T47D (cell line): ENCODE data around the gene LRRC27.
"Not testable (repeated sequence)": the region's sequence is repeated elsewhere in the genome, so short reads cannot be mapped to it uniquely, and the experiment has no call there.

Experiments
- DNase-seq, 2 experiments: peaks; one replicate each; pipeline versions ENCODE4 v3.0.0 to v3.0.0-alpha.2; 2011 to 2012; ENCODE audit warnings: low read depth in 1 of 2, low spot score in 1 of 2
- JUND ChIP-seq: IDR thresholded peaks from 2 replicates; pipeline ENCODE4 v1.6.1; 2012; ENCODE audit warnings: low read depth
- in situ Hi-C: cut with HindIII; loops from 2 replicates; pipeline ENCODE4 v1.10.0; 2016; ENCODE audit warnings: low sequenced_read_pairs, low pct_unique_long_range_greater_than_20kb

The LRRC27 gene

DNA sequence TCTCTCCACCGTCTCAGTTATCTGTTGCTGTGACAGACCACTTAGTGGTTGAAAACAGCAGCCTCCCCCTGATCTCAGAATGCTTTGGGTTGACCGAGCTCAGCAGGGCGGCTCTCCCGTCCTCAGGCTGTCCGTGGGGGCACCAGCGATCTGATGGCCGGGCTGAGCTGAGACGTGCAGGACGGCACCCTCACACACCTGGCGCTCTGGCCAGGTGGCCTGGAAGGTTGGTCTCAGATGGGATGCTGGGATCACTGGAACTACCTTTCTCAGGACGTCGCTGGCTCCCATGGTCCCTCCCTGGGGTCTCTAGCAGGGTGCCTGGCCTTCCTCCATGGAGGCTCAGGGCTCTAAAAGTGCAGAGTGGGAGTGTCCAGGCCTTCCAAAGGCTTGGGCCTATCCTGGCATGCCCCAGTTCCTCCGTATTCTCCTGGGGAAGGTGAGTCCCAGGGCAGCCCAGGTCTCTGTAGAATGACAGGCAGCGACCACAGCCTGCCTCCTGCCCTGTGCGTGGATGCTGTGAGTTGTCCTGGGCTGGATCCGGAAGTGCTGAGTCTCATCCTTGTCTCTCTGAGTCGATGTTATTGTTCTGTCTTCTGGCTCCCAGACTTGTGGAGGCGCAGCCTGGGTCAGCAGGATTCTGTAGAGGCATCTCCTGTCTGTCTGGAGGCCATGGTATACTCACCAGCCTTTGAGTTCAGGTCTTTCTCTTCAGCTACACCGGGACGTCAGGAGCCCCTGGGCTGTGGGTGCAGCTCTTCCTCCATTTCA, 52.8 kb downstream of the LRRC27 start:
- no peak for TF ChIP-seq JUND
- no peak for DNase-seq
- in situ Hi-C loops: no loop called here

DNA sequence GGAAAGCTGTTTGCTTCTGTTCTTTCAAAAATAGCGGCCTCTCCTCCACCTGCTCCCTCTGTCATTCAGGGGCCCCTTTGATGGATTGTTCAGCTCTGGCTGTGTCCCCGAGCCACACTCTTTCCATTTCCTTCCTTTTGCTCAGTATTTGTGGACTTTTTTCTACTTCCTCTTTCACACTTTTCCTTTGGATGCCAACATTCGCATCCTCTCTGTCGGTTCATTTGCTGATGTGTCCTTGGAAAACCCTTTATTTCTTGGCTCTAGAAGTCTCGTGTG, 53.3 kb downstream of the LRRC27 start:
- in situ Hi-C loops: no loop called here
- TF ChIP-seq JUND: no peak
- DNase-seq: no peak

DNA sequence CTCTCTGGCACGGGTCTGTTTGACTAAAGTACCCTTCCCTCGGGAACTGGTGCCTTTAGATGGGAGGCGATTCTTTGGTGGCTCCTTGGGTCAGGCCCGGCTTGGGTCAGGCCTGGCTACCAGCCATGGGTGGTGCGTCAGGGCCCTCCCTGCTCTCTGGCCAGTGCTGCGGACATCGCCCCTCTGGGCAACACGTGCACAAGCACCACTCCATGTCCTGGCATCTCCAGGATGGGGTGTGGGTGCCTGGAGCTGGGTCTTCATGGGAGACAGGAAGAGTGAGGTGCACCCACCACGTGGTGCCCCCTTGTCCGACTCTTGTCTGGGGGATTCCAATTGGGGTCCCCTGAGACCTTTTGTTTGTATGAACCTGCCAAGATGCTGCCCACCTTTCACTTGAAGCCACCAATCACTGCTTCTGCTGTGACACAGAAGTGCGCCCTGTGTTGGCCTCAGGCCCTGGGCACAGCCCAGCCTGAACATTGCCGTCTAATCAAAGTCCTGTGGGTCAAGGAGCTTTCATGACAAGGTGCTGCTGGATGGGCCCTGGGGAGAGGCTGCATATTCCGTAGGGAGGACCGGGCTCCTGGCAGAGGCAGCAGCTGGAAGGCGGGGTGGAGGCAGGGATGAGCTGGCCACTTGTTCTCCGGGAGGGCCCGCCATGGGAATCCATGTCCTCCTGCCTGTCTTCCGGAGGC, 53.9 kb downstream of the LRRC27 start:
- DNase-seq: no peak
- in situ Hi-C loops: no loop called here

DNA sequence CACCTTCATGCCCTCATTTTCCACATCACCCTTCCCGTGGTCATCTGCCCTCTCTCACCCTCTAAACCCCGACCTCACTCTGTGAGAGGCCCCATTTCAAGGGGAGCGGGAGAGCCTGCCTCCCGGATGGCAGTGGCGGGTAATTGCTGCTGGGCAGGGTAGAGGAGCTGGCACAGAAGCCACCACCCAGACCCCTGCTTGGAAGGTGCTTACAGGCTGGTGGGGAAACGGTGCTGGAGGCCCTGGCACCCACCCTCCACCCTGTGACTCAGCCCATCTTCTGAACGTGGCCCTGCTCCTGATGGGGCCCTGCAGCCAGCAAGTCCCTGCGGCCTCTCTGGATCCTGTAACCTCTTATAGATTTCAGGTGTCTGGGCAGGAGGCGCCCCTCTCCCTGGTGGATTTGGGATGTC, 54.4 kb downstream of the LRRC27 start:
- in situ Hi-C loops: no loop called here
- TF ChIP-seq JUND: no peak
- no peak for DNase-seq

More for the DNA sequence above, 53.9 kb downstream of the LRRC27 start:
- TF ChIP-seq JUND: no peak

DNA sequence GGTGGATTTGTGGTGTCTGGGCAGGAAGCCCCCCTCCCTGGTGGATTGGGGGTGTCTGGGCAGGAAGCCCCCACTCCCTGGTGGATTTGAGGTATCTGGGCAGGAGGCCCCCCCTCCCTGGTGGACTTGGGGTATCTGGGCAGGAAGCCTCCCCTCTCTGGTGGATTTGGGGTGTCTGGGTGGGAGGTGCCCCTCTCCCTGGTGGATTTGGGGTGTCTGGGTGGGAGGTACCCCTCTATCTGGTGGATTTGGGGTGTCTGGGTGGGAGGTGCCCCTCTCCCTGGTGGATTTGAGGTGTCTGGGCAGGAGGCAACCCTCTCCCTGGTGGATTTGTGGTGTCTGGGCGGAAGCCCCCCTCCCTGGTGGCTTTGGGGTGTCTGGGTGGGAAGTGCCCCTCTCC, 54.9 kb downstream of the LRRC27 start:
- in situ Hi-C loops, DNase-seq: not testable (repeated sequence)

DNA sequence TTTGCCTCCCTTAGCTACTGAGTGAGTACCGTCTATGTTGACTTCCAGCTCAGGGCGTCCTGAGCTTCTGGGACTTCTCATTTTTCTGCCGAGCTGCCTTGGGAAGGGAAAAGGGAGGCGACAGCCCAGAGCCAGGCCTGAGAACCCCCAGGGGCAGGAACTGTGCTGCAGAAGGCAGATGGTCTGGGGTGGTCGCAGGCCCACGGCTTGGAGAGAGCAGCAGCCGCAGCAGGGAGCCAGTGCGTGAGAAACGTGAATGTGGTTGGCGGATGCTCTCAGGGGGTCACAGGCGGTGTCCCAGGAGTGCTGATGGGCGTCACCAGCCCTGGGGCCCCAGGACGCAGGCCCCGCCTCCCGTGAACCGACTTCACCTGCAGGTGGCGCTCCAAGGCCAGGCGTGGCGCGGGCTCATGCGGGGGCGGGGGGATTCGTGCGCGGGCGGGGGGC, 55.8 kb downstream of the LRRC27 start:
- TF ChIP-seq JUND: no peak
- in situ Hi-C loops: no loop called here
- DNase-seq: peak; percentile 53 to 84

DNA sequence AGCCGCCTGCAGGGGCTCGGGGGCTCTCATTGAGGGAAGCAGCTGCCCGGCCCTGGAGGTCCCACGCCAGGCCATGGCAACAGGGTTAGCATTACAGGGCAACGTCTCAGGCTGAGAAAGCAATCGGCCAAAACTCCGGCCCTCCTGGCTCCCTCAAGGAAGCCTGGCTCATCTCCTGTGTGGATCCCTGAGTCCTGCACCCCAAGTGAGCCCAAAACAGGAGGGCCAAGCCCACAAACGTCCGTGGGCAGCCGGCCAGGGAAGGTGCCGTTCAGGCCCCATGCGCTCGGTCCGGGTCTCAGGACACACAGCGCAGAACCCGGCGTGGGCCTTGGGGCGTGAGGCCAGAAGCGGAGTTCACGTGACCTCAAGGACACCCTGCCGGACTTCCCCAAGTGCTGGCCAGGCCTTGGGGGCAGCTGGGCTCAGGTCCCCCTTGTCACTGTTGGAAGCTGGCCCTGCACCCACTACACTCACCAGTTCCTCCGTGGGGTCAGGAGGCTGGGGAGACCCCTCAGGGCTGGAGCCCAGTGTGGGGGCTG, 57.0 kb downstream of the LRRC27 start:
- in situ Hi-C loops: no loop called here
- no peak for TF ChIP-seq JUND
- no peak for DNase-seq

DNA sequence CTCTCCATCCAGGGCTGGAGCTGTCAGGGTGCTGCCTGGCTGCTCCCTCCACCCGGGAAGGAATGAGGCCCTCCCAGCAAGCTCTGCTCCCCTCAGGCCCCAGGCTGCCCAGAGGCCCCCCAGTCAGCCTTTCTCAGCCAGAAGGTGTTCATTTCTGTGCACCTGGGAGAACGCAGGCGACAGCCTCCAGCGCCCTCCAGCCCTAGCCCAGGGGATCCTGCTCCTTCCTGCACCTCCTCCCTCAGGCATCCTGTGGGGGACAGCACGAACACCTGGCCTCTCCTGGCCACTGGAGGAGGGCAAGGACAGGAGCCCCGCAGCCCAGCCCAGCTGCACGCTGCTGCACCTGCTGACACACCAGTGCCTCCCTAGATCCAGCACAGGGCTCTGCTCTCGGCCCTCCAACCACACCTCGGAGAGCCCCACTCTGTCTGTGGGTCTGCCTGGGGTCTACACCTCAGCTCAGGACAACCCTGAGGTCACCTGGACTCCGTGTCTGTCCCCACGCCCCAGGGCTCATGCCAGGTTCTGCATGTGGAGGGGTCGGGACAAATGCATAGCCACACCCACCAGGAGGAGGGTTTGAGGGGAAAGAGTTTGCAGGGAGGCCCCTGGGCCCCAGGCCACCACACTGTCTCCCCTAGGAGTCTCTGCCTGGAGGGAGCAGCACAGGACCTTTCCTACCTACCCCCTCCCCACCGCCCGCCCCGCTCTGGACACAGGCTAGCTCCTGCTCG, 57.6 kb downstream of the LRRC27 start:
- TF ChIP-seq JUND: no peak
- in situ Hi-C loops: no loop called here

DNA sequence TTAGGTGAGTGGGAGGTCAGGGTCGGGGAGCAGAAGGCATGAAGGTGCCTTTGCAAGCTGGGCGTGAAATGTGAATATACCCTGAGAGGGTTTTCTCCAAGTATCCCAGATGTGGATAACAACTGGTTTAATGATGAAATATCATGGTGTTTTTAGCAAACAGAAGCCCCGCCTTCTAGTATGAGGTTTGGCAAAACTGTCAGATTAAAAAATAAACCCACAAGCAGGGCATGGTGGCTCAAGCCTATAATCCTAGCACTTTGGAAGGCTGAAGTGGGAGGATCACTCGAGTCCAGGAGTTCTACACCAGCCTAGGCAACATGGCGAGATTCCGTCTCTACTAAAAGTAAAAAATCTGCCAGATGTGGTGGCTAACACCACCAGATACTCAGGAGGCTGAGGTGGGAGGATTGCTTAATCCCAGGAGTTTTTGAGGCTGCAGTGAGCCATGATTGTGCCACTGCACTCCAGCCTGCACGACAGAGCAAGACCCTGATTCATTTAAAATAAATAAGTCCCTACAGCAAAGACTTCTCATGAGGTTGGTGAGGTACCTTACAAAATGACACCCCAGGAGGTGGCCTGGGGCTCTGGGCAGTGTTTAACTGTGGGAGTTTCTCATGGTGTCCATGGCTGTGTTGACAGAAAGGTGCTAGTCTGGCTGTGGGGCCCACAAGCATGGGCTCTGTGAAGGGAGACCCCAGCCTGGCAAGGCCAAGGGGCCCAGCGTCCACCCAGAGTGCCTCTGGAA, 58.4 kb downstream of the LRRC27 start:
- no peak for TF ChIP-seq JUND
- DNase-seq: no peak
- in situ Hi-C loops: no loop called here

More for the DNA sequence above, 57.6 kb downstream of the LRRC27 start:
- DNase-seq: no peak

DNA sequence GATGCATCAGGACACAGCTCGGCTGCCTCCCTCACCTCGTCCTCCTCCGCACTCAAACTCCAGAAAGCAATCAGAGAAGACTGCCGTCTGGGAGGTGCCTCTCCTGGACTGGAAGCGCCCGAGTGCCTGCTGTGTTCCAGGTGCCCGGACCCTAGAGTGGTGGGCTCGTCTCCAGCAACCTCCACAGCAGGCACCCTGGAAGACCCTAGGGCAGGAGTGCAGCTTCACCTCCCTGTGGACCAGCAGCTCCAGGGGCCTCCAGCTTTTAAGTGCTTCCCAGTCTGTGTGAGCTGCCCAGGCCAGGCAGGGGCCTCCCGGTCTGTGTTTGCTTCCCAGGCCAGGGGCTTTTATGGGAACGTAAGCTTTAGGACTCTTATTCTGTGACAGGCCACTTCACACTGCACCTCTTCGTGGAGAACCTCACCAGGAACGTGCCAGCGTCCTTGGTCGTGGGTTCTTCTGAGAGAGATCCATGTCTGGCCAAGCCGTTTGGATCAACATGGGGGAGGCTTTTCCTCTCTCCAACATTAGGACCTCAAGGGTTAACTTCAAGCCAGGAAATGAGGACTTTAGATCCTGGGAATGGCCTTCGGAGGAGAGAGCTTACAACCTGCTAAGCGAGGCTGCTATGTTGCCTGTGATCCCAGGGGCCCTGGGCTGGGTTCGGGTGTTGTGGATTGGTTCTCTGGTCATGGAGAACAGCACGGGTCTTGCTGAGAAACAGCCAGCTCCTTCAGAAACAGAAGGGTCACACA, 59.1 kb downstream of the LRRC27 start:
- DNase-seq: no peak
- in situ Hi-C loops: no loop called here

DNA sequence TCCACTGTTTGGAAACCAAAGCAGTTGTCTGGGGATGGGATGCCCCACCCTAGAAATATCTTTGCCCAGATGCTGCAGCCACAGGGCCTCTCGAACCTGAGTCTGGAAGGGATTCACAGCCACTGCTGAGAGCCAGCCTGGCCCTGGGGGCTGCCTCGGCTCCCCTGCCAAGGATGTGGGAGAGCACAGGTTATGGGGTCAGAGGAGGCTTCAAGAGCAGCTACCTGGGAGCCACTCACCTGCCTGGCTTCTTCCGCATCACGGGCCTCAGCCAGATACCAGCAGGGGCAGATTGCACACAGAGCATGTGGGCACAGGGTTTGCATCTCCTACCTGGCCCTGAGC, 59.7 kb downstream of the LRRC27 start:
- no peak for TF ChIP-seq JUND
- in situ Hi-C loops: no loop called here
- DNase-seq: no peak

More for the DNA sequence above, 59.1 kb downstream of the LRRC27 start:
- TF ChIP-seq JUND: no peak
